Gastrocnemius medialis (tissue), 4 donors: ENCODE data around the gene VAV1. TPM values are rescaled to one million over a fixed set of nuclear protein-coding genes. Genes with fewer than 3 reads are reported as not detected.

Source experiments
- ATAC-seq, 2 donors: fragments of 150-250 bp; one replicate each; pipeline ENCODE4 v1.9.1; 2016
- DNase-seq, 2 donors: peaks; one replicate each; pipeline ENCODE4 v3.0.0-alpha.2; 2019
- H3K27ac ChIP-seq, 4 donors: fragments of 200-600 bp; sonication (generic); 1 replicate in 1 of 4; 2 replicates in 3 of 4; pipeline ENCODE4 v1.5.1; 2016 to 2018; ENCODE audit warnings: mild to moderate bottlenecking in 2 of 4, moderate library complexity in 1 of 4
- H3K27me3 ChIP-seq, 3 donors: fragments of 200-600 bp; sonication (generic) in 2 of 3; 1 replicate in 1 of 3; 2 replicates in 2 of 3; pipeline versions ENCODE4 v1.5.1 to v1.6.0; 2016 to 2019; ENCODE audit warnings: mild to moderate bottlenecking in 1 of 3, moderate library complexity in 1 of 3
- H3K36me3 ChIP-seq, 2 donors: fragments of 200-600 bp; sonication (generic) in 1 of 2; one replicate each; pipeline ENCODE4 v1.5.1; 2017 to 2018
- H3K4me1 ChIP-seq, 2 donors: fragments of 200-600 bp; sonication (generic) in 1 of 2; one replicate each; pipeline ENCODE4 v1.5.1; 2016 to 2017; ENCODE audit warnings: mild to moderate bottlenecking in 2 of 2
- H3K4me3 ChIP-seq, 4 donors: fragments of 200-600 bp; sonication (generic) in 3 of 4; 1 replicate in 1 of 4; 2 replicates in 3 of 4; pipeline ENCODE4 v1.5.1; 2016 to 2019; ENCODE audit warnings: mild to moderate bottlenecking in 2 of 4
- H3K9me3 ChIP-seq, 3 donors: fragments of 200-600 bp; sonication (generic) in 2 of 3; 1 replicate in 1 of 3; 2 replicates in 2 of 3; pipeline ENCODE4 v1.5.1; 2016 to 2019
- POLR2A ChIP-seq, 2 donors: fragments of 450-650 bp; IDR thresholded peaks; one replicate each; pipeline ENCODE4 v1.6.1; 2017; ENCODE audit warnings: antibody characterized with exemption in 2 of 2, mild to moderate bottlenecking in 2 of 2, moderate library complexity in 2 of 2
- in situ Hi-C, 4 donors: fragments of 200-750 bp; cut with MboI; loops; one replicate each; pipeline versions ENCODE4 v1.15.0 to v1.8.0; 2017; ENCODE audit warnings: low sequenced_read_pairs in 4 of 4
- intact Hi-C: fragments of 100-400 bp; cut with DNase I; formaldehyde crosslinking; loops from one replicate; pipeline ENCODE4 v1.15.1; 2023; ENCODE audit warnings: low total_unique reads
- total RNA-seq, 4 donors: library from RNA; depleted of rRNA; stranded (reverse); fragments of >200 nt; gene quantifications; one replicate each; pipeline versions ENCODE4 v1.1.0 to v1.2.3, GENCODE V29; 2016
- TF ChIP-seq, protein P1 (sequence below), 5 experiments: fragments of 450-650 bp in 3 of 5; fragments of 200-600 bp in 2 of 5; sonication (generic) in 2 of 5; IDR thresholded peaks in 4 of 5; conservative IDR thresholded peaks in 1 of 5; 1 replicate in 4 of 5; 2 replicates in 1 of 5; pipeline ENCODE4 v1.5.1; 2016 to 2019; ENCODE audit warnings: antibody characterized with exemption in 5 of 5, mild to moderate bottlenecking in 3 of 5, moderate library complexity in 3 of 5

The VAV1 gene
- total RNA-seq, 4 donors from 2014 or later, result 0.63 to 1.8 (median 0.96) TPM

DNA sequence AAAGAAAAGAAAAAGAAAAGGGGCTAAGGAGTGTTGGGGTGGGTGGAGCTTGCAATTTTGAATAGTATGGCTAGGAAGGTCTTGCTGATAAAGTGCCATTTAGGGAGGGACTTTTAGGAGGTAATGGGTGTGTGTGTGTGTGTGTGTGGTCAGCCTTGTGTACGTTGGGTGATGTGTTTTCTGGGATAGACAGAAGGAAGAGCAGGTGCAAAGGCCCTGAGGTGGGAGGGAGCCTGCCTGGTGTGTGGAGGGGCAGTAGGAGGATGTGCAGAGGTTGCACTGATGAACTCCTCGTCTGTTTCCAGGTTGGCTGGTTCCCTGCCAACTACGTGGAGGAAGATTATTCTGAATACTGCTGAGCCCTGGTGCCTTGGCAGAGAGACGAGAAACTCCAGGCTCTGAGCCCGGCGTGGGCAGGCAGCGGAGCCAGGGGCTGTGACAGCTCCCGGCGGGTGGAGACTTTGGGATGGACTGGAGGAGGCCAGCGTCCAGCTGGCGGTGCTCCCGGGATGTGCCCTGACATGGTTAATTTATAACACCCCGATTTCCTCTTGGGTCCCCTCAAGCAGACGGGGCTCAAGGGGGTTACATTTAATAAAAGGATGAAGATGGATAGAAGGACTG is 84.4 kb downstream of the VAV1 start:
- Histone ChIP-seq H3K4me1 (no peaks in the 10 kb centered on the region), H3K4me3 (no peak overlapping the region), H3K27me3 (no peaks in the 10 kb centered on the region), H3K27ac (no peak overlapping the region), H3K36me3 (no peaks in the 10 kb centered on the region), H3K9me3 (no peaks in the 10 kb centered on the region)
- DNase-seq (no peak), ATAC-seq (no peak)
- TF ChIP-seq POLR2A (IDR thresholded peaks at IDR 0.05), result no peak
- TF ChIP-seq, protein P1, sequence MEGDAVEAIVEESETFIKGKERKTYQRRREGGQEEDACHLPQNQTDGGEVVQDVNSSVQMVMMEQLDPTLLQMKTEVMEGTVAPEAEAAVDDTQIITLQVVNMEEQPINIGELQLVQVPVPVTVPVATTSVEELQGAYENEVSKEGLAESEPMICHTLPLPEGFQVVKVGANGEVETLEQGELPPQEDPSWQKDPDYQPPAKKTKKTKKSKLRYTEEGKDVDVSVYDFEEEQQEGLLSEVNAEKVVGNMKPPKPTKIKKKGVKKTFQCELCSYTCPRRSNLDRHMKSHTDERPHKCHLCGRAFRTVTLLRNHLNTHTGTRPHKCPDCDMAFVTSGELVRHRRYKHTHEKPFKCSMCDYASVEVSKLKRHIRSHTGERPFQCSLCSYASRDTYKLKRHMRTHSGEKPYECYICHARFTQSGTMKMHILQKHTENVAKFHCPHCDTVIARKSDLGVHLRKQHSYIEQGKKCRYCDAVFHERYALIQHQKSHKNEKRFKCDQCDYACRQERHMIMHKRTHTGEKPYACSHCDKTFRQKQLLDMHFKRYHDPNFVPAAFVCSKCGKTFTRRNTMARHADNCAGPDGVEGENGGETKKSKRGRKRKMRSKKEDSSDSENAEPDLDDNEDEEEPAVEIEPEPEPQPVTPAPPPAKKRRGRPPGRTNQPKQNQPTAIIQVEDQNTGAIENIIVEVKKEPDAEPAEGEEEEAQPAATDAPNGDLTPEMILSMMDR (IDR thresholded peaks at IDR 0.05 in 4 of 5, conservative IDR thresholded peaks at IDR 0.05 in 1 of 5), result no peak
- in situ Hi-C loops, result loop anchor here in 3 of 4 donors (25.0 kb wide), 2 partner anchors 220 to 345 kb away; partner anchors contain the start of gene TUBB4A (in 3 of the 3)
- intact Hi-C loops, result no loop called here

DNA sequence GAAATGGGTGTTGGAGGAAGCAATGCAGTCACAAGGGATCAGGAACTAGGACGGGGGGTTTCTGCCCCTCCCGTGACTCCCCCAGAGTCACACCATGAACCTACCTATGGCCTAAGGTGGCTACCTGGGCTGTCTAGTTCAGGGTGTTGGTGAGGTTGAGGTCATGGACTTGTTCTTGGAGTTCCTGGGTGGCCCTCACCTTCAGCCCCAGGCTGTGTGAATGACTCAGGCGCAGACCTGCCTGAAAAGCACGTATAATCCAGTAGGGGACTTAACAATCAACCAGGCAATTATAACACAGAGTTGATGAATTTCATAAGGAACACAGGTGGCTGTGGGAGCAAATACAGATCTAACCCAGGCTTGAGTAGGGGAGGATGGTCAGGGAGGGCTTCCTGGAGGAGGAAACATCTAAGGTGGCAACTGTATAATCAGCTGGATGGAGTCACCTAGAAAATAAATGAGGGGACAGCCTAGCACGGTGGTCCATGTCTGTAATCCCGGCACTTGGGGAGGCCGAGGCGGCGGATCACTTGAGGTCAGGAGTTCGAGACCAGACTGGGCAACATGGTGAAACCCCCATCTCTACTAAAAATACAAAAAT is 89.3 kb downstream of the VAV1 start:
- no peak for ATAC-seq
- TF ChIP-seq, protein P1 (IDR thresholded peaks at IDR 0.05 in 4 of 5, conservative IDR thresholded peaks at IDR 0.05 in 1 of 5), result no peak
- TF ChIP-seq POLR2A (IDR thresholded peaks at IDR 0.05), result no peak
- no peaks in the 10 kb centered on the region for H3K4me1 ChIP-seq
- H3K9me3 ChIP-seq, result no peaks in the 10 kb centered on the region
- H3K36me3 ChIP-seq, result no peaks in the 10 kb centered on the region
- H3K27me3 ChIP-seq, result no peaks in the 10 kb centered on the region
- H3K4me3 ChIP-seq, result no peak overlapping the region
- H3K27ac ChIP-seq, result no peak overlapping the region
- DNase-seq, result no peak
- intact Hi-C loops (loop anchor here (2.0 to 5.0 kb wide), 4 partner anchors 109 to 345 kb away; partner anchors contain the start of gene TRIP10), in situ Hi-C loops (loop anchor here in 3 of 4 donors (10.0 to 25.0 kb wide), 3 partner anchors 127 to 349 kb away; partner anchors contain the start of genes TUBB4A (in 3 of the 3), GPR108 (in 1 of the 3) and TRIP10 (in 1 of the 3))

DNA sequence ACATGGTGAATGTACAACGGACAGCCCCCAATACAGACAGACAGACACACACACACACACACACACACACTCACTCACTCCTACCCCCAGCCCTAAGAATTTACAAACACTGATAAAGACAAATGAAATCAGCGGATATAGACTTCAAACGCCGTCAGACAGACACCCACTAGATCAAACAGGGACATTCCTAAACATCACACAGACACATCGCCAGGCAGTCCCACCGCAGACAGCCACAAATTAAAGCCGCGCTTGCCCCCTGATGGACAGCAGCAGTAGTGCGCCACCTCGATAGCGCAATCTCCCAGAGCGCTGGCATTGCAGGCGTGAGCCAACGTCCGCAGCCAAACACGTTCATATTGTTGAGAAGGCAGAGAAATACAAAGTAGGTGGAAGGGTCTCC is 90.2 kb downstream of the VAV1 start:
- DNase-seq, result peak; percentile 19 to 53
- in situ Hi-C loops (loop anchor here in 3 of 4 donors (10.0 to 25.0 kb wide), 3 partner anchors 128 to 350 kb away; partner anchors contain the start of genes TUBB4A (in 3 of the 3), GPR108 (in 1 of the 3) and TRIP10 (in 1 of the 3)), intact Hi-C loops (loop anchor here (2.0 to 5.0 kb wide), 4 partner anchors 110 to 346 kb away; partner anchors contain the start of gene TRIP10)
- Histone ChIP-seq H3K27me3 (no peaks in the 10 kb centered on the region), H3K4me3 (peak overlapping the region in 3 of 4 donors; percentile 20 to 39 (median 29)), H3K9me3 (no peaks in the 10 kb centered on the region), H3K27ac (no peak overlapping the region), H3K4me1 (no peaks in the 10 kb centered on the region), H3K36me3 (no peaks in the 10 kb centered on the region)
- no peak for TF ChIP-seq POLR2A (IDR thresholded peaks at IDR 0.05)
- TF ChIP-seq, protein P1 (IDR thresholded peaks at IDR 0.05 in 4 of 5, conservative IDR thresholded peaks at IDR 0.05 in 1 of 5), result peak; percentile 46 to 74 (median 68)
- ATAC-seq, result peak in 1 of 2 donors; percentile 73

DNA sequence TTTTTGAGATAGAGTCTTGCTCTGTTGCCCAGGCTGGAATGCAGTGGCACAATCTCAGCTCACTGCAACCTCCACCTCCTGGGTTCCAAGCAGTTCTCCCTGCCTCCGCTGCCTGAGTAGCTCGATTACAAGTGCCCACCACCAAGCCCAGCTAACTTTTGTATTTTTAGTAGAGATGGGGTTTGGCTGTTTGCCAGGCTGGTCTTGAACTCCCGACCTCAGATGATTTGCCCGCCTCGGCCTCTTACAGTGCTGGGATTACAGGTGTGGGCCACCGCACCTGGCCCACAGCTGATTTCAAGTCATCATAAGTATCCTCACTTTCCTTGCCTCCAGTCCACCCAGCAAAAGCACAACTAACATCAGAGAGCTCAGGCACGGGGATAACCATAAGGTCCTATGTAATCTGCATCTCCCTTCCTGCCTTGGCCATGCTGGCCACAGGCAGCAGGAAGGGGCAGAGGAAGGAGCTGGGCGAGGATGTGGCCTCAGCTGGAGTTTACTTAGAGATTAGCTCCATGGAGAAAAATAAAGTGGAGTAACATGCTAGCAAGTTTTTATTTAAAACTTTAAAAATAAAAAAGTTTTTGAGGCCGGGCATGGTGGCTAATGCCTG is 91.9 kb downstream of the VAV1 start:
- no peak for ATAC-seq
- Histone ChIP-seq H3K4me3 (no peak overlapping the region), H3K27ac (no peak overlapping the region), H3K4me1 (no peaks in the 10 kb centered on the region), H3K36me3 (no peaks in the 10 kb centered on the region), H3K27me3 (no peaks in the 10 kb centered on the region), H3K9me3 (no peaks in the 10 kb centered on the region)
- in situ Hi-C loops (loop anchor here in 3 of 4 donors (10.0 to 25.0 kb wide), 3 partner anchors 130 to 352 kb away; partner anchors contain the start of genes TUBB4A (in 3 of the 3), GPR108 (in 1 of the 3) and TRIP10 (in 1 of the 3)), intact Hi-C loops (loop anchor here (5.0 kb wide), 2 partner anchors 112 to 232 kb away; no protein-coding TSS in a partner anchor)
- TF ChIP-seq, protein P1 (IDR thresholded peaks at IDR 0.05 in 4 of 5, conservative IDR thresholded peaks at IDR 0.05 in 1 of 5), result no peak
- no peak for TF ChIP-seq POLR2A (IDR thresholded peaks at IDR 0.05)
- DNase-seq, result no peak
